Measurements from ENCODE around the gene PAFAH1B1.

DNA sequence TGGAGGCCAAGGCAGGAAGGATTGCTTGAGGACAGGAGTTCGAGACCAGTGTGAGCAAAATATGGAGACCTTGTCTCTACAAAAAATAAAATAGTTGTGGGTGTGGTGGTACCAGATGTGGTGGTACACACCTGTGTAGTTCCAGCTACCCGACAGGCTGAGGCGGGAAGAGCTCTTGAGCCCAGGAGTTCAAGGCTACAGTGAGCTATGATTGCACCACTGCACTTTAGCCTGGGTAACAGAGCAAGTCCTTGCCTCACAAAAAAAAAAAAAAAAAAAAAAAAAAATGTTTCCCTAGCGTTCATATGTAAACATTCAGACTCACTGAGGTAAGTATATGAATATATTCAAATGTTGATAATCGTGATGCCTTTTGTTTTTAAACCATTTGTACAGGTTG lies 78.6 kb downstream of the PAFAH1B1 start:
- TF ChIP-seq POLR2AphosphoS5 (IDR thresholded peaks at IDR 0.05; ENCODE audit: low read depth), result no peak
- TF ChIP-seq, protein P1, sequence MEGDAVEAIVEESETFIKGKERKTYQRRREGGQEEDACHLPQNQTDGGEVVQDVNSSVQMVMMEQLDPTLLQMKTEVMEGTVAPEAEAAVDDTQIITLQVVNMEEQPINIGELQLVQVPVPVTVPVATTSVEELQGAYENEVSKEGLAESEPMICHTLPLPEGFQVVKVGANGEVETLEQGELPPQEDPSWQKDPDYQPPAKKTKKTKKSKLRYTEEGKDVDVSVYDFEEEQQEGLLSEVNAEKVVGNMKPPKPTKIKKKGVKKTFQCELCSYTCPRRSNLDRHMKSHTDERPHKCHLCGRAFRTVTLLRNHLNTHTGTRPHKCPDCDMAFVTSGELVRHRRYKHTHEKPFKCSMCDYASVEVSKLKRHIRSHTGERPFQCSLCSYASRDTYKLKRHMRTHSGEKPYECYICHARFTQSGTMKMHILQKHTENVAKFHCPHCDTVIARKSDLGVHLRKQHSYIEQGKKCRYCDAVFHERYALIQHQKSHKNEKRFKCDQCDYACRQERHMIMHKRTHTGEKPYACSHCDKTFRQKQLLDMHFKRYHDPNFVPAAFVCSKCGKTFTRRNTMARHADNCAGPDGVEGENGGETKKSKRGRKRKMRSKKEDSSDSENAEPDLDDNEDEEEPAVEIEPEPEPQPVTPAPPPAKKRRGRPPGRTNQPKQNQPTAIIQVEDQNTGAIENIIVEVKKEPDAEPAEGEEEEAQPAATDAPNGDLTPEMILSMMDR (conservative IDR thresholded peaks at IDR 0.05; ENCODE audit: low read depth in 2 of 2), result no peak
- no peak for TF ChIP-seq EZH2 (IDR thresholded peaks at IDR 0.05; ENCODE audit: low read depth, unreplicated experiment)
- TF ChIP-seq ZNF331 (CRISPR knock-in tag; IDR thresholded peaks at IDR 0.05; ENCODE audit: low read depth), result no peak
- TF ChIP-seq EZH2phosphoT487 (IDR thresholded peaks at IDR 0.05; ENCODE audit: unreplicated experiment), result no peak
- no peak for TF ChIP-seq NANOG (IDR thresholded peaks at IDR 0.05; ENCODE audit: borderline replicate concordance)
- TF ChIP-seq, protein P2, sequence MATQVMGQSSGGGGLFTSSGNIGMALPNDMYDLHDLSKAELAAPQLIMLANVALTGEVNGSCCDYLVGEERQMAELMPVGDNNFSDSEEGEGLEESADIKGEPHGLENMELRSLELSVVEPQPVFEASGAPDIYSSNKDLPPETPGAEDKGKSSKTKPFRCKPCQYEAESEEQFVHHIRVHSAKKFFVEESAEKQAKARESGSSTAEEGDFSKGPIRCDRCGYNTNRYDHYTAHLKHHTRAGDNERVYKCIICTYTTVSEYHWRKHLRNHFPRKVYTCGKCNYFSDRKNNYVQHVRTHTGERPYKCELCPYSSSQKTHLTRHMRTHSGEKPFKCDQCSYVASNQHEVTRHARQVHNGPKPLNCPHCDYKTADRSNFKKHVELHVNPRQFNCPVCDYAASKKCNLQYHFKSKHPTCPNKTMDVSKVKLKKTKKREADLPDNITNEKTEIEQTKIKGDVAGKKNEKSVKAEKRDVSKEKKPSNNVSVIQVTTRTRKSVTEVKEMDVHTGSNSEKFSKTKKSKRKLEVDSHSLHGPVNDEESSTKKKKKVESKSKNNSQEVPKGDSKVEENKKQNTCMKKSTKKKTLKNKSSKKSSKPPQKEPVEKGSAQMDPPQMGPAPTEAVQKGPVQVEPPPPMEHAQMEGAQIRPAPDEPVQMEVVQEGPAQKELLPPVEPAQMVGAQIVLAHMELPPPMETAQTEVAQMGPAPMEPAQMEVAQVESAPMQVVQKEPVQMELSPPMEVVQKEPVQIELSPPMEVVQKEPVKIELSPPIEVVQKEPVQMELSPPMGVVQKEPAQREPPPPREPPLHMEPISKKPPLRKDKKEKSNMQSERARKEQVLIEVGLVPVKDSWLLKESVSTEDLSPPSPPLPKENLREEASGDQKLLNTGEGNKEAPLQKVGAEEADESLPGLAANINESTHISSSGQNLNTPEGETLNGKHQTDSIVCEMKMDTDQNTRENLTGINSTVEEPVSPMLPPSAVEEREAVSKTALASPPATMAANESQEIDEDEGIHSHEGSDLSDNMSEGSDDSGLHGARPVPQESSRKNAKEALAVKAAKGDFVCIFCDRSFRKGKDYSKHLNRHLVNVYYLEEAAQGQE (IDR thresholded peaks at IDR 0.05; ENCODE audit: unreplicated experiment), result no peak
- TF ChIP-seq, protein P3, sequence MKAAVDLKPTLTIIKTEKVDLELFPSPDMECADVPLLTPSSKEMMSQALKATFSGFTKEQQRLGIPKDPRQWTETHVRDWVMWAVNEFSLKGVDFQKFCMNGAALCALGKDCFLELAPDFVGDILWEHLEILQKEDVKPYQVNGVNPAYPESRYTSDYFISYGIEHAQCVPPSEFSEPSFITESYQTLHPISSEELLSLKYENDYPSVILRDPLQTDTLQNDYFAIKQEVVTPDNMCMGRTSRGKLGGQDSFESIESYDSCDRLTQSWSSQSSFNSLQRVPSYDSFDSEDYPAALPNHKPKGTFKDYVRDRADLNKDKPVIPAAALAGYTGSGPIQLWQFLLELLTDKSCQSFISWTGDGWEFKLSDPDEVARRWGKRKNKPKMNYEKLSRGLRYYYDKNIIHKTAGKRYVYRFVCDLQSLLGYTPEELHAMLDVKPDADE (IDR thresholded peaks at IDR 0.05), result no peak
- no peak for TF ChIP-seq CREB1 (CRISPR knock-in tag; IDR thresholded peaks at IDR 0.05; ENCODE audit: low read depth)
- TF ChIP-seq, protein P4, sequence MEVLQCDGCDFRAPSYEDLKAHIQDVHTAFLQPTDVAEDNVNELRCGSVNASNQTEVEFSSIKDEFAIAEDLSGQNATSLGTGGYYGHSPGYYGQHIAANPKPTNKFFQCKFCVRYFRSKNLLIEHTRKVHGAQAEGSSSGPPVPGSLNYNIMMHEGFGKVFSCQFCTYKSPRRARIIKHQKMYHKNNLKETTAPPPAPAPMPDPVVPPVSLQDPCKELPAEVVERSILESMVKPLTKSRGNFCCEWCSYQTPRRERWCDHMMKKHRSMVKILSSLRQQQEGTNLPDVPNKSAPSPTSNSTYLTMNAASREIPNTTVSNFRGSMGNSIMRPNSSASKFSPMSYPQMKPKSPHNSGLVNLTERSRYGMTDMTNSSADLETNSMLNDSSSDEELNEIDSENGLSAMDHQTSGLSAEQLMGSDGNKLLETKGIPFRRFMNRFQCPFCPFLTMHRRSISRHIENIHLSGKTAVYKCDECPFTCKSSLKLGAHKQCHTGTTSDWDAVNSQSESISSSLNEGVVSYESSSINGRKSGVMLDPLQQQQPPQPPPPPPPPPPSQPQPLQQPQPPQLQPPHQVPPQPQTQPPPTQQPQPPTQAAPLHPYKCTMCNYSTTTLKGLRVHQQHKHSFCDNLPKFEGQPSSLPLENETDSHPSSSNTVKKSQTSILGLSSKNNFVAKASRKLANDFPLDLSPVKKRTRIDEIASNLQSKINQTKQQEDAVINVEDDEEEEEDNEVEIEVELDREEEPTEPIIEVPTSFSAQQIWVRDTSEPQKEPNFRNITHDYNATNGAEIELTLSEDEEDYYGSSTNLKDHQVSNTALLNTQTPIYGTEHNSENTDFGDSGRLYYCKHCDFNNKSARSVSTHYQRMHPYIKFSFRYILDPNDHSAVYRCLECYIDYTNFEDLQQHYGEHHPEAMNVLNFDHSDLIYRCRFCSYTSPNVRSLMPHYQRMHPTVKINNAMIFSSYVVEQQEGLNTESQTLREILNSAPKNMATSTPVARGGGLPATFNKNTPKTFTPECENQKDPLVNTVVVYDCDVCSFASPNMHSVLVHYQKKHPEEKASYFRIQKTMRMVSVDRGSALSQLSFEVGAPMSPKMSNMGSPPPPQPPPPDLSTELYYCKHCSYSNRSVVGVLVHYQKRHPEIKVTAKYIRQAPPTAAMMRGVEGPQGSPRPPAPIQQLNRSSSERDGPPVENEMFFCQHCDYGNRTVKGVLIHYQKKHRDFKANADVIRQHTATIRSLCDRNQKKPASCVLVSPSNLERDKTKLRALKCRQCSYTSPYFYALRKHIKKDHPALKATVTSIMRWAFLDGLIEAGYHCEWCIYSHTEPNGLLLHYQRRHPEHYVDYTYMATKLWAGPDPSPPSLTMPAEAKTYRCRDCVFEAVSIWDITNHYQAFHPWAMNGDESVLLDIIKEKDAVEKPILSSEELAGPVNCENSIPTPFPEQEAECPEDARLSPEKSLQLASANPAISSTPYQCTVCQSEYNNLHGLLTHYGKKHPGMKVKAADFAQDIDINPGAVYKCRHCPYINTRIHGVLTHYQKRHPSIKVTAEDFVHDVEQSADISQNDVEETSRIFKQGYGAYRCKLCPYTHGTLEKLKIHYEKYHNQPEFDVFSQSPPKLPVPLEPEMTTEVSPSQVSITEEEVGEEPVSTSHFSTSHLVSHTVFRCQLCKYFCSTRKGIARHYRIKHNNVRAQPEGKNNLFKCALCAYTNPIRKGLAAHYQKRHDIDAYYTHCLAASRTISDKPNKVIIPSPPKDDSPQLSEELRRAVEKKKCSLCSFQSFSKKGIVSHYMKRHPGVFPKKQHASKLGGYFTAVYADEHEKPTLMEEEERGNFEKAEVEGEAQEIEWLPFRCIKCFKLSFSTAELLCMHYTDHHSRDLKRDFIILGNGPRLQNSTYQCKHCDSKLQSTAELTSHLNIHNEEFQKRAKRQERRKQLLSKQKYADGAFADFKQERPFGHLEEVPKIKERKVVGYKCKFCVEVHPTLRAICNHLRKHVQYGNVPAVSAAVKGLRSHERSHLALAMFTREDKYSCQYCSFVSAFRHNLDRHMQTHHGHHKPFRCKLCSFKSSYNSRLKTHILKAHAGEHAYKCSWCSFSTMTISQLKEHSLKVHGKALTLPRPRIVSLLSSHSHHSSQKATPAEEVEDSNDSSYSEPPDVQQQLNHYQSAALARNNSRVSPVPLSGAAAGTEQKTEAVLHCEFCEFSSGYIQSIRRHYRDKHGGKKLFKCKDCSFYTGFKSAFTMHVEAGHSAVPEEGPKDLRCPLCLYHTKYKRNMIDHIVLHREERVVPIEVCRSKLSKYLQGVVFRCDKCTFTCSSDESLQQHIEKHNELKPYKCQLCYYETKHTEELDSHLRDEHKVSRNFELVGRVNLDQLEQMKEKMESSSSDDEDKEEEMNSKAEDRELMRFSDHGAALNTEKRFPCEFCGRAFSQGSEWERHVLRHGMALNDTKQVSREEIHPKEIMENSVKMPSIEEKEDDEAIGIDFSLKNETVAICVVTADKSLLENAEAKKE (CRISPR knock-in tag; IDR thresholded peaks at IDR 0.05), result no peak
- no peak for TF ChIP-seq STAT1 (IDR thresholded peaks at IDR 0.05; ENCODE audit: unreplicated experiment)

All from GM23338 (cell line).